Glutamatergic neuron (in vitro differentiated cells): Measurements from ENCODE around the gene TOMM40. TPM values are rescaled to one million over a fixed set of nuclear protein-coding genes. Genes with fewer than 3 reads are reported as not detected.
A peak's percentile ranks its signal among the peaks of the same experiment; 100 is the strongest.

ENCODE experiments used
- DNase-seq: peaks from one replicate; pipeline ENCODE4 v3.0.0; 2022
- H3K27ac Mint-ChIP-seq: one replicate; pipeline ENCODE4 v1.8.0; 2020; ENCODE audit warnings: mild to moderate bottlenecking, mixed read lengths, inconsistent platforms; ENCODE audit not compliant: unreplicated experiment
- H3K27me3 Mint-ChIP-seq: one replicate; pipeline ENCODE4 v1.8.0; 2020; ENCODE audit warnings: mild to moderate bottlenecking, moderate library complexity, mixed read lengths, inconsistent platforms; ENCODE audit not compliant: unreplicated experiment
- H3K36me3 Mint-ChIP-seq: one replicate; pipeline ENCODE4 v1.8.0; 2020; ENCODE audit warnings: mild to moderate bottlenecking, mixed read lengths, inconsistent platforms; ENCODE audit not compliant: unreplicated experiment
- H3K4me1 Mint-ChIP-seq: one replicate; pipeline ENCODE4 v1.8.0; 2020; ENCODE audit warnings: mild to moderate bottlenecking, low read depth, mixed read lengths, inconsistent platforms; ENCODE audit not compliant: unreplicated experiment
- H3K4me3 Mint-ChIP-seq: one replicate; pipeline ENCODE4 v1.8.0; 2020; ENCODE audit warnings: mild to moderate bottlenecking, mixed read lengths, inconsistent platforms; ENCODE audit not compliant: unreplicated experiment
- H3K9me3 Mint-ChIP-seq: one replicate; pipeline ENCODE4 v1.8.0; 2020; ENCODE audit warnings: mild to moderate bottlenecking, moderate library complexity, mixed read lengths, inconsistent platforms; ENCODE audit not compliant: unreplicated experiment
- CTCF ChIP-seq: fragments of 200-600 bp; sonication (generic); IDR thresholded peaks from one replicate; pipeline ENCODE4 v1.5.0; 2021; ENCODE audit not compliant: partially characterized antibody, unreplicated experiment
- total RNA-seq: library from RNA; stranded (reverse); fragmentation: NEBNext Ultra II Directional; extraction: Animal tissue kit (Norgen Biotek cat#: 25700); gene quantifications from one replicate; pipeline ENCODE4 v1.2.1, GENCODE V29; 2021; ENCODE audit not compliant: unreplicated experiment

TOMM40 gene
- total RNA-seq, 1 donor from 2014 or later = 57.8 TPM

GRCh38 chr19:44847144-44848035 is 43.7 kb upstream of the TOMM40 start:
- peaks cover 14% of the 10 kb centered on the region for H3K9me3 Mint-ChIP-seq
- peaks cover 7% of the 10 kb centered on the region for H3K27me3 Mint-ChIP-seq
- peak; percentile 56 for DNase-seq
- H3K36me3 Mint-ChIP-seq = no peaks in the 10 kb centered on the region
- no peak for TF ChIP-seq CTCF
- H3K27ac Mint-ChIP-seq = peak overlapping the region; percentile 78
- H3K4me3 Mint-ChIP-seq = peak overlapping the region; percentile 92
- peaks cover 21% of the 10 kb centered on the region for H3K4me1 Mint-ChIP-seq

- Mint-ChIP-seq H3K4me1 (peaks cover 21% of the 10 kb centered on the region), H3K4me3 (peak overlapping the region; percentile 91), H3K27me3 (peaks cover 7% of the 10 kb centered on the region), H3K27ac (peak overlapping the region; percentile 68), H3K36me3 (no peaks in the 10 kb centered on the region), H3K9me3 (peaks cover 14% of the 10 kb centered on the region)
- TF ChIP-seq CTCF = no peak
- DNase-seq = peak; percentile 29
Observed at GRCh38 chr19:44848036-44848811, 42.8 kb upstream of the TOMM40 start.

- Mint-ChIP-seq H3K4me1 (peaks cover 21% of the 10 kb centered on the region), H3K27ac (peak overlapping the region; percentile 68), H3K9me3 (peaks cover 14% of the 10 kb centered on the region), H3K4me3 (peak overlapping the region; percentile 91), H3K27me3 (peaks cover 7% of the 10 kb centered on the region), H3K36me3 (no peaks in the 10 kb centered on the region)
- DNase-seq = peak; percentile 56
- TF ChIP-seq CTCF = no peak
Observed at GRCh38 chr19:44848812-44849447, 42.1 kb upstream of the TOMM40 start.

GRCh38 chr19:44850641-44851109 is 40.4 kb upstream of the TOMM40 start:
- H3K4me1 Mint-ChIP-seq = peaks cover 18% of the 10 kb centered on the region
- H3K27me3 Mint-ChIP-seq = peaks cover 3% of the 10 kb centered on the region
- H3K4me3 Mint-ChIP-seq = peak overlapping the region; percentile 91

More at GRCh38 chr19:44850641-44851109, 40.4 kb upstream of the TOMM40 start:
- peak; percentile 44 for DNase-seq
- H3K9me3 Mint-ChIP-seq = peaks cover 5% of the 10 kb centered on the region
- no peak for TF ChIP-seq CTCF
- no peaks in the 10 kb centered on the region for H3K36me3 Mint-ChIP-seq
- H3K27ac Mint-ChIP-seq = no peak overlapping the region
